NCI-H345 treated with DMSO at 0.1 percent for 48 hours (cell line): ENCODE results near the gene TBX22.
"Not testable (repeated sequence)": the region's sequence is repeated elsewhere in the genome, so short reads cannot be mapped to it uniquely, and the experiment has no call there.

ENCODE experiments used
- DNase-seq: peaks from one replicate; lab custom pipeline; 2025; ENCODE audit not compliant: unreplicated experiment; lab: John Stamatoyannopoulos, UW

The TBX22 gene

GRCh38 chrX:80014141-80014940 is at the start of gene TBX22:
Gene TBX22, plus strand, starts transcription at chrX:80014753. Its CDS starts 7,517 bp downstream, at chrX:80022270.
- no peak for DNase-seq

DNA sequence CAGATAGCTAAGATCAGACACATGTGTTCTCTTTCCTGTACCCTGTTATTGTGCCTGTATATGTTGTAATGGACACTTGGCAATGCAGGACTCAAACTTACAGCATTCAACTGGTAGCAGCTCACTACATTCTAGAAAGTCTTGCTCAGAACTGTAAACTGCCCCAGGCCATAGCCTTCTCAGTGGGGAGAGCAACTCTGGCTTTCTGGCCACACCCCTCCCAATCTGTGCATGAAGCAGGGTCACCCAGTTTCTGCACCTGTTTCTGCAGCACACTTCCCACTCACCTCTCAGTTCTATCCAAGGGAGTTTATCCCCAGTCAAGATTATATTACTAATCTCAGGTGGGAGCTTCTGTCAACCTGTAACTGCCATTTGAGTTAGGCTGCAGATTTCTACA is 38.9 kb upstream of the TBX22 start:
- DNase-seq: no peak

DNA sequence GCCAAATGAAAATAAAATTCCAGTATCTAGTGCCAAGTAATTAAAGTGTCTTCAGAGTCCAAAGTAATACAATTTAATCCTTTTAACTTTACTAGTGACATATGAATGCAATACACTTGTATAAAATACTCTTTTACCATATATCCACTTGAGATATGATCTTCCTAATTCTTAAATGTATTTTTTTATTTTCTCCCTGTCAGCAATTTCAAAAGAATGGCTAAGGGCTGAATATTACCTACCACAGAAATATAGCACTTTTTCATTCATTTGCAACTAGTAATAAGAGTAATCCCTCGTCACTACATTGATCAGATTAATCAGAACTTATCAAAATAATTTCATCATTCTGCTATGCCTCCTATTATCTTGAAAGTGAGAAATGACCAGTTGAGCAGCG is 10.1 kb upstream of the TBX22 start:
- no peak for DNase-seq

- DNase-seq: no peak
These were observed 3.0 kb upstream of the TBX22 start for GRCh38 chrX:80011522-80011921.

GRCh38 chrX:80016182-80016581 is 1.6 kb downstream of the TBX22 start:
- DNase-seq: no peak

DNA sequence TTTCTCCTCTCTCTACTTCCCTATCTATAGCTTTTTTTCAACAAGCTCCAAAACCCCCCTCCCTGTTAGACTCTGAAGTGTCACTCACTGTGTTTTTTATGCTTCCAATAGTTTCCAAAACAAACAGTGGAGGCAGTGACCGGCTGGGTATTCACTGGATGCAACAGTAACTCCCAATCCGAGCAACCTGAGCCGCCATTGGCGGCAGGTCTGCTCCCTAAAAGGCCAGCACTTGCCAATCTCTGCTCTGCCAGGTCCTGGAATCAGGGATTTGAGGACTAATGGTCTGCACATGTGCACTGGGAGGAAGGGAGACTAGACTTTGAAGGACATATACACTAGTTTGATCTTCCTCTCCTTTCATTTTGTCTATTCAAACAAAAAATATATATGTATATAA is 7.1 kb downstream of the TBX22 start:
- DNase-seq: no peak

DNA sequence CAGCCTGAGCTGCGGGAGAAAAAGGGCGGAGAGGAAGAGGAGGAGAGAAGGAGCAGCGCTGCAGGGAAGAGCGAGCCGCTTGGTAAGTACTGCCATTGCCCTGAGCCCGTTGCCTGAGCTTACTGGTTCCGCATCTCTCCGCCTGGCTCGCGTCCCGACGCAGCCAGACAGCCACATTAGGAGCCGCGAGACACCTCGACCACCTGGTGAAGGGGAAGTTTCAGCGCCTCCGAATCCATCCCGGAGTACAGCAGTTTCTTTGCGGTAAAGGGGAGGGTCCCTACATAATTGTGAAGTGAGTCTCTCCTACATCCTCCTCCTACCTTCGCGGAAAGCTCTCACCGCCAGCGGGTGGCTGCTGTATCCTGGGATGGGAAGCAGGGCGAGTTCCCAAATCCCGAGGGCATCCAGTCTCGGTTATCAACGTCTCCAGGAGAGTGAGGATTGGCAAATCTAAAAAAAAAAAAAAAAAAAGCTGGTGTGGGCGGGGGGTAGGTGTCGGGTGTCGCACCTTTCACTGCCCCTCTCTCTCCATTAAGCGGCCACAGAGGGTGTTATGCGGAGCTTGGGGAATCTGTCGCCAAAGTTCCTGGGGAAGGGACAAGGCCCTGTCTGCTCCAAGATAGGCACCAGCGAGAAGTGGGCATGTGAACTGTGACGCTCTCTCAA is 7.9 kb downstream of the TBX22 start:
- DNase-seq: no peak

GRCh38 chrX:80026116-80026515 is 11.6 kb downstream of the TBX22 start:
- DNase-seq: no peak

DNA sequence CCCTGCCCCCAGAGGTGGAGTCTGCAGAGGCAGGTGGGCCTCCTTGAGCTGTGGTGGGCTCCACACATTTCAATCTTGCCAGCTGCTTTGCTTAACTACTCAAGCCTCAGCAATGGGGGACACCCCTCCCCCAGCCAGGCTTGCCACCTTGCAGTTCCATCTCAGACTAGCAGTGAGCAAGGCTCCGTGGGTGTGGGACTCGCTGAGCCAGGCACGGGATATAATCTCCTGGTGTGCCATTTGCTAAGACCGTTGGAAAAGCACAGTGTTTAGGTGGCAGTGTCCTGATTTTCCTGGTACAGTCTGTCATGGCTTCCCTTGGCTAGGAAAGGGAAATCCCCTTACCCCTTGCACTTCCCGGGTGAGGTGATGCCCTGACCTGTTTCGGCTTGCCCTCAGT is 51.6 kb downstream of the TBX22 start:
- not testable (repeated sequence) for DNase-seq

DNA sequence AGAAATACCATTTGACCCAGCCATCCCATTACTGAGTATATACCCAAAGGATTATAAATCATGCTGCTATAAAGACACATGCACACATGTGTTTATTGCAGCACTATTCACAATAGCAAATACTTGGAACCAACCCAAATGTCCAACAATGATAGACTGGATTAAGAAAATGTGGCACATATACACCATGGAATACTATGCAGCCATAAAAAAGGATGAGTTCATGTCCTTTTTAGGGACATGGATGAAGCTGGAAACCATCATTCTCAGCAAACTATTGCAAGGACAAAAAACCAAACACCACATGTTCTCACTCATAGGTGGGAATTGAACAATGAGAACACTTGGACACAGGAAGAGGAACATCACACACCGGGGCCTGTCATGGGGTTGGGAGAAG is 61.1 kb downstream of the TBX22 start:
- DNase-seq: not testable (repeated sequence)
